ENCODE results near the gene PELI1.

Gene PELI1, protein sequence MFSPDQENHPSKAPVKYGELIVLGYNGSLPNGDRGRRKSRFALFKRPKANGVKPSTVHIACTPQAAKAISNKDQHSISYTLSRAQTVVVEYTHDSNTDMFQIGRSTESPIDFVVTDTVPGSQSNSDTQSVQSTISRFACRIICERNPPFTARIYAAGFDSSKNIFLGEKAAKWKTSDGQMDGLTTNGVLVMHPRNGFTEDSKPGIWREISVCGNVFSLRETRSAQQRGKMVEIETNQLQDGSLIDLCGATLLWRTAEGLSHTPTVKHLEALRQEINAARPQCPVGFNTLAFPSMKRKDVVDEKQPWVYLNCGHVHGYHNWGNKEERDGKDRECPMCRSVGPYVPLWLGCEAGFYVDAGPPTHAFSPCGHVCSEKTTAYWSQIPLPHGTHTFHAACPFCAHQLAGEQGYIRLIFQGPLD

GRCh38 chr2:64144057-64145013, at the start of gene PELI1:
TSS of gene PELI1 (minus strand) at chr2:64144420. CDS start at chr2:64108310, 36,110 bp downstream.
- peak within 1 kb of the TSS; percentile 81 to 83 for H3K4me3 ChIP-seq
- DNase-seq, result peak; percentile 96 to 98
- no peaks in the 10 kb centered on the region for H3K36me3 ChIP-seq
- H3K27ac ChIP-seq, result peak within 1 kb of the TSS; percentile 94 to 97
- peaks cover 0 to 27% (median 7%) of the 10 kb centered on the region in 4 donors for H3K4me1 ChIP-seq
- H3K27me3 ChIP-seq, result no peaks in the 10 kb centered on the region
- peak; percentile 17 to 20 for TF ChIP-seq CTCF (IDR thresholded peaks at IDR 0.05)
- intact Hi-C loops (cut with DNase I; ENCODE audit: low total_unique reads), result loop anchor here (5.0 to 10.0 kb wide), 3 partner anchors 60 to 170 kb away; partner anchors contain the start of gene VPS54
- no peaks in the 10 kb centered on the region for H3K9me3 ChIP-seq

- TF ChIP-seq CTCF (IDR thresholded peaks at IDR 0.05), result no peak
- no peaks in the 10 kb centered on the region for H3K9me3 ChIP-seq
- H3K27me3 ChIP-seq, result no peaks in the 10 kb centered on the region
- DNase-seq, result no peak
- no peak overlapping the region for H3K27ac ChIP-seq
- H3K4me1 ChIP-seq, result peaks cover 0 to 4% (median 0%) of the 10 kb centered on the region in 4 donors
- intact Hi-C loops (cut with DNase I; ENCODE audit: low total_unique reads), result no loop called here
- no peaks in the 10 kb centered on the region for H3K36me3 ChIP-seq
- no peak overlapping the region for H3K4me3 ChIP-seq
These were observed 49.3 kb upstream of the PELI1 start for GRCh38 chr2:64193491-64193890.

- Histone ChIP-seq H3K27ac (no peak overlapping the region), H3K4me1 (peaks cover 0 to 4% (median 0%) of the 10 kb centered on the region in 4 donors), H3K36me3 (no peaks in the 10 kb centered on the region), H3K4me3 (no peak overlapping the region), H3K27me3 (no peaks in the 10 kb centered on the region), H3K9me3 (no peaks in the 10 kb centered on the region)
- intact Hi-C loops (cut with DNase I; ENCODE audit: low total_unique reads), result no loop called here
- no peak for TF ChIP-seq CTCF (IDR thresholded peaks at IDR 0.05)
- peak in 1 of 2 donors; percentile 42 for DNase-seq
These were observed 48.5 kb upstream of the PELI1 start for GRCh38 chr2:64192664-64193105.

DNA sequence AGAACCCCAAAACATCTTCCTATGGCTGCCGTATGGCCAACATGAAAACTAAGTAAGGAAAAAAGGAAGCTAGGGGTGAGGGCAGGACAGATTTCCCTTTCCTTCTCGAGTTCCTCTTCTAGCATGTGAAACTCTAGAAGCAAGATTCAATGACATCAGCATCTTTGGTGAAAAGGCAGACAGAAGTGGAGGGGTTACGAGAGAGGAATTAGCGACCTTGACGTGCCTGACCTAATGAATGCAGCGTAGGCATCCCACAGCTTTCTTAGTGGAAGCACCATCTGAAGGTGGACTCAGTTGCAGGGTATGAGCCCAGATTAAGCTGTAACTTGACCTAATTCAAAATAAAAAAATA, 47.9 kb upstream of the PELI1 start:
- Histone ChIP-seq H3K27me3 (no peaks in the 10 kb centered on the region), H3K27ac (no peak overlapping the region), H3K36me3 (no peaks in the 10 kb centered on the region), H3K4me3 (no peak overlapping the region), H3K4me1 (peaks cover 0 to 4% (median 0%) of the 10 kb centered on the region in 4 donors), H3K9me3 (no peaks in the 10 kb centered on the region)
- intact Hi-C loops (cut with DNase I; ENCODE audit: low total_unique reads), result no loop called here
- DNase-seq, result no peak
- TF ChIP-seq CTCF (IDR thresholded peaks at IDR 0.05), result no peak

GRCh38 chr2:64189586-64189985, 45.4 kb upstream of the PELI1 start:
- no peaks in the 10 kb centered on the region for H3K27me3 ChIP-seq
- H3K4me3 ChIP-seq, result no peak overlapping the region
- no peak for DNase-seq
- no peak overlapping the region for H3K27ac ChIP-seq
- H3K36me3 ChIP-seq, result no peaks in the 10 kb centered on the region
- intact Hi-C loops (cut with DNase I; ENCODE audit: low total_unique reads), result no loop called here
- peaks cover 0 to 4% (median 0%) of the 10 kb centered on the region in 4 donors for H3K4me1 ChIP-seq
- no peaks in the 10 kb centered on the region for H3K9me3 ChIP-seq
- no peak for TF ChIP-seq CTCF (IDR thresholded peaks at IDR 0.05)

Data from tibial artery (tissue), 4 donors.